ENCODE measurements around the gene VPS9D1.

Gene VPS9D1

GRCh38 chr16:89749637-89750036 lies 28.9 kb upstream of the VPS9D1 start:
- no peak overlapping the region for H3K27ac ChIP-seq
- TF ChIP-seq ZFX (IDR thresholded peaks at IDR 0.05) = no peak
- no peak for TF ChIP-seq CTCF (conservative IDR thresholded peaks at IDR 0.05)

- no peak overlapping the region for H3K27ac ChIP-seq
- TF ChIP-seq CTCF (conservative IDR thresholded peaks at IDR 0.05) (no peak), ZFX (IDR thresholded peaks at IDR 0.05) (no peak)
These were observed 28.2 kb upstream of the VPS9D1 start for GRCh38 chr16:89748921-89749320.

GRCh38 chr16:89748076-89748475 lies 27.4 kb upstream of the VPS9D1 start:
- no peak overlapping the region for H3K27ac ChIP-seq
- TF ChIP-seq ZFX (IDR thresholded peaks at IDR 0.05) (no peak), CTCF (conservative IDR thresholded peaks at IDR 0.05) (no peak)

- TF ChIP-seq ZFX (IDR thresholded peaks at IDR 0.05) = no peak
- H3K27ac ChIP-seq = no peak overlapping the region
These were observed 25.3 kb upstream of the VPS9D1 start for GRCh38 chr16:89746043-89746442.

GRCh38 chr16:89744813-89745212 lies 24.1 kb upstream of the VPS9D1 start:
- H3K27ac ChIP-seq = no peak overlapping the region
- TF ChIP-seq ZFX (IDR thresholded peaks at IDR 0.05) = no peak
- no peak for TF ChIP-seq CTCF (conservative IDR thresholded peaks at IDR 0.05)

GRCh38 chr16:89742948-89743347 lies 22.2 kb upstream of the VPS9D1 start:
- H3K27ac ChIP-seq = no peak overlapping the region
- TF ChIP-seq CTCF (conservative IDR thresholded peaks at IDR 0.05) = no peak
- TF ChIP-seq ZFX (IDR thresholded peaks at IDR 0.05) = no peak

- no peak overlapping the region for H3K27ac ChIP-seq
- TF ChIP-seq ZFX (IDR thresholded peaks at IDR 0.05) (no peak), CTCF (conservative IDR thresholded peaks at IDR 0.05) (no peak)
These were observed 20.8 kb upstream of the VPS9D1 start for GRCh38 chr16:89741342-89742014.

- no peak overlapping the region for H3K27ac ChIP-seq
- TF ChIP-seq CTCF (conservative IDR thresholded peaks at IDR 0.05) = no peak
- no peak for TF ChIP-seq ZFX (IDR thresholded peaks at IDR 0.05)
These were observed 18.7 kb upstream of the VPS9D1 start for GRCh38 chr16:89739383-89739782.

All from C4-2B (cell line).